WTC11 (cell line): ENCODE measurements around the gene CHST15.

Experiments used
- CREM ChIP-seq: sonication (generic); formaldehyde crosslinking; IDR thresholded peaks from 2 replicates; pipeline ENCODE4 v1.8.1; 2022; ENCODE audit warnings: mild to moderate bottlenecking, missing genetic modification reagents, moderate library complexity
- FOXJ3 ChIP-seq: sonication (generic); formaldehyde crosslinking; IDR thresholded peaks from 2 replicates; pipeline ENCODE4 v1.9.0; 2021; ENCODE audit warnings: missing genetic modification reagents, mild to moderate bottlenecking, borderline replicate concordance
- NFYB ChIP-seq: sonication (generic); formaldehyde crosslinking; conservative IDR thresholded peaks from 2 replicates; pipeline ENCODE4 v1.8.0; 2022; ENCODE audit warnings: low read depth, missing genetic modification reagents
- SP1 ChIP-seq: sonication (generic); formaldehyde crosslinking; conservative IDR thresholded peaks from 2 replicates; pipeline ENCODE4 v1.8.1; 2022; ENCODE audit warnings: missing genetic modification reagents
- ZNF317 ChIP-seq: sonication (generic); formaldehyde crosslinking; IDR thresholded peaks from 2 replicates; pipeline ENCODE4 v1.8.1; 2023; ENCODE audit warnings: low read depth, mild to moderate bottlenecking, moderate library complexity, missing genetic modification reagents, borderline replicate concordance
- TF ChIP-seq, protein P1 (sequence below): sonication (generic); formaldehyde crosslinking; IDR thresholded peaks from 2 replicates; pipeline ENCODE4 v1.8.1; 2023; ENCODE audit warnings: mild to moderate bottlenecking, missing genetic modification reagents, moderate library complexity
- TF ChIP-seq, protein P2 (sequence below): sonication (generic); formaldehyde crosslinking; IDR thresholded peaks from 2 replicates; pipeline ENCODE4 v1.8.1; 2022; ENCODE audit warnings: missing genetic modification reagents, borderline replicate concordance
- TF ChIP-seq, protein P3 (sequence below): sonication (generic); formaldehyde crosslinking; IDR thresholded peaks from 2 replicates; pipeline ENCODE4 v1.8.0; 2023; ENCODE audit warnings: mild to moderate bottlenecking, missing genetic modification reagents
- TF ChIP-seq, protein P4 (sequence below): sonication (generic); formaldehyde crosslinking; IDR thresholded peaks from 2 replicates; pipeline ENCODE4 v1.8.1; 2023; ENCODE audit warnings: mild to moderate bottlenecking, missing genetic modification reagents
- TF ChIP-seq, protein P5 (sequence below): sonication (generic); formaldehyde crosslinking; IDR thresholded peaks from 2 replicates; pipeline ENCODE4 v1.8.1; 2023; ENCODE audit warnings: mild to moderate bottlenecking, missing genetic modification reagents, moderate library complexity
- TF ChIP-seq, protein P6 (sequence below): fragments of 200-600 bp; IDR thresholded peaks from 2 replicates; pipeline ENCODE4 v1.8.0; 2022; ENCODE audit warnings: antibody characterized with exemption
- TF ChIP-seq, protein P7 (sequence below): sonication (generic); formaldehyde crosslinking; conservative IDR thresholded peaks from 2 replicates; pipeline ENCODE4 v1.8.1; 2022; ENCODE audit warnings: mild to moderate bottlenecking, missing genetic modification reagents

DNA sequence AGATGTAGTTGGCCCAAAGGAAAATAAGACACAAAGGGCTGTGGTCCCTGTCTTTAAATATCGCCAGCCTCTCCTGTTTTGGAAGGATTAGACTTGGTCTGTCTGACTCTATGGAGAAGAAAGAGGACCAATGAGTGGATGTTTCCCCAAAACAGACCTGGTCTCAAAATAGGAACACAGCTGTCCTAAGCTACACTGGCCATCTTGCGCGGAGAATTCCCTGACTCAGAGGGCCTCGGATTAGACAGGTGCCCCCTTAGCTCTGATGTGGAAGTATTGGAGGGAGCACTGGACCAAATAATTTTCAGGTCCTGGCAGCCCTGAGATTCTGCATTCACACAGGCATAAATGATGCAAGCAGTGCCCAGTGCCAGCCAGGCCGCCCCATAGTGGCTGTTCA is 56.1 kb downstream of the CHST15 start:
- TF ChIP-seq, protein P1, sequence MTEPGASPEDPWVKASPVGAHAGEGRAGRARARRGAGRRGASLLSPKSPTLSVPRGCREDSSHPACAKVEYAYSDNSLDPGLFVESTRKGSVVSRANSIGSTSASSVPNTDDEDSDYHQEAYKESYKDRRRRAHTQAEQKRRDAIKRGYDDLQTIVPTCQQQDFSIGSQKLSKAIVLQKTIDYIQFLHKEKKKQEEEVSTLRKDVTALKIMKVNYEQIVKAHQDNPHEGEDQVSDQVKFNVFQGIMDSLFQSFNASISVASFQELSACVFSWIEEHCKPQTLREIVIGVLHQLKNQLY (CRISPR knock-in tag) = no peak
- TF ChIP-seq, protein P2, sequence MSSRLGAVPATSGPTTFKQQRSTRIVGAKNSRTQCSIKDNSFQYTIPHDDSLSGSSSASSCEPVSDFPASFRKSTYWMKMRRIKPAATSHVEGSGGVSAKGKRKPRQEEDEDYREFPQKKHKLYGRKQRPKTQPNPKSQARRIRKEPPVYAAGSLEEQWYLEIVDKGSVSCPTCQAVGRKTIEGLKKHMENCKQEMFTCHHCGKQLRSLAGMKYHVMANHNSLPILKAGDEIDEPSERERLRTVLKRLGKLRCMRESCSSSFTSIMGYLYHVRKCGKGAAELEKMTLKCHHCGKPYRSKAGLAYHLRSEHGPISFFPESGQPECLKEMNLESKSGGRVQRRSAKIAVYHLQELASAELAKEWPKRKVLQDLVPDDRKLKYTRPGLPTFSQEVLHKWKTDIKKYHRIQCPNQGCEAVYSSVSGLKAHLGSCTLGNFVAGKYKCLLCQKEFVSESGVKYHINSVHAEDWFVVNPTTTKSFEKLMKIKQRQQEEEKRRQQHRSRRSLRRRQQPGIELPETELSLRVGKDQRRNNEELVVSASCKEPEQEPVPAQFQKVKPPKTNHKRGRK (CRISPR knock-in tag) = no peak
- TF ChIP-seq, protein P3, sequence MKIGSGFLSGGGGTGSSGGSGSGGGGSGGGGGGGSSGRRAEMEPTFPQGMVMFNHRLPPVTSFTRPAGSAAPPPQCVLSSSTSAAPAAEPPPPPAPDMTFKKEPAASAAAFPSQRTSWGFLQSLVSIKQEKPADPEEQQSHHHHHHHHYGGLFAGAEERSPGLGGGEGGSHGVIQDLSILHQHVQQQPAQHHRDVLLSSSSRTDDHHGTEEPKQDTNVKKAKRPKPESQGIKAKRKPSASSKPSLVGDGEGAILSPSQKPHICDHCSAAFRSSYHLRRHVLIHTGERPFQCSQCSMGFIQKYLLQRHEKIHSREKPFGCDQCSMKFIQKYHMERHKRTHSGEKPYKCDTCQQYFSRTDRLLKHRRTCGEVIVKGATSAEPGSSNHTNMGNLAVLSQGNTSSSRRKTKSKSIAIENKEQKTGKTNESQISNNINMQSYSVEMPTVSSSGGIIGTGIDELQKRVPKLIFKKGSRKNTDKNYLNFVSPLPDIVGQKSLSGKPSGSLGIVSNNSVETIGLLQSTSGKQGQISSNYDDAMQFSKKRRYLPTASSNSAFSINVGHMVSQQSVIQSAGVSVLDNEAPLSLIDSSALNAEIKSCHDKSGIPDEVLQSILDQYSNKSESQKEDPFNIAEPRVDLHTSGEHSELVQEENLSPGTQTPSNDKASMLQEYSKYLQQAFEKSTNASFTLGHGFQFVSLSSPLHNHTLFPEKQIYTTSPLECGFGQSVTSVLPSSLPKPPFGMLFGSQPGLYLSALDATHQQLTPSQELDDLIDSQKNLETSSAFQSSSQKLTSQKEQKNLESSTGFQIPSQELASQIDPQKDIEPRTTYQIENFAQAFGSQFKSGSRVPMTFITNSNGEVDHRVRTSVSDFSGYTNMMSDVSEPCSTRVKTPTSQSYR (CRISPR knock-in tag) = no peak
- TF ChIP-seq, protein P4, sequence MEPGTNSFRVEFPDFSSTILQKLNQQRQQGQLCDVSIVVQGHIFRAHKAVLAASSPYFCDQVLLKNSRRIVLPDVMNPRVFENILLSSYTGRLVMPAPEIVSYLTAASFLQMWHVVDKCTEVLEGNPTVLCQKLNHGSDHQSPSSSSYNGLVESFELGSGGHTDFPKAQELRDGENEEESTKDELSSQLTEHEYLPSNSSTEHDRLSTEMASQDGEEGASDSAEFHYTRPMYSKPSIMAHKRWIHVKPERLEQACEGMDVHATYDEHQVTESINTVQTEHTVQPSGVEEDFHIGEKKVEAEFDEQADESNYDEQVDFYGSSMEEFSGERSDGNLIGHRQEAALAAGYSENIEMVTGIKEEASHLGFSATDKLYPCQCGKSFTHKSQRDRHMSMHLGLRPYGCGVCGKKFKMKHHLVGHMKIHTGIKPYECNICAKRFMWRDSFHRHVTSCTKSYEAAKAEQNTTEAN (CRISPR knock-in tag) = no peak
- TF ChIP-seq, protein P5, sequence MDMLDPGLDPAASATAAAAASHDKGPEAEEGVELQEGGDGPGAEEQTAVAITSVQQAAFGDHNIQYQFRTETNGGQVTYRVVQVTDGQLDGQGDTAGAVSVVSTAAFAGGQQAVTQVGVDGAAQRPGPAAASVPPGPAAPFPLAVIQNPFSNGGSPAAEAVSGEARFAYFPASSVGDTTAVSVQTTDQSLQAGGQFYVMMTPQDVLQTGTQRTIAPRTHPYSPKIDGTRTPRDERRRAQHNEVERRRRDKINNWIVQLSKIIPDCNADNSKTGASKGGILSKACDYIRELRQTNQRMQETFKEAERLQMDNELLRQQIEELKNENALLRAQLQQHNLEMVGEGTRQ = no peak
- TF ChIP-seq, protein P6, sequence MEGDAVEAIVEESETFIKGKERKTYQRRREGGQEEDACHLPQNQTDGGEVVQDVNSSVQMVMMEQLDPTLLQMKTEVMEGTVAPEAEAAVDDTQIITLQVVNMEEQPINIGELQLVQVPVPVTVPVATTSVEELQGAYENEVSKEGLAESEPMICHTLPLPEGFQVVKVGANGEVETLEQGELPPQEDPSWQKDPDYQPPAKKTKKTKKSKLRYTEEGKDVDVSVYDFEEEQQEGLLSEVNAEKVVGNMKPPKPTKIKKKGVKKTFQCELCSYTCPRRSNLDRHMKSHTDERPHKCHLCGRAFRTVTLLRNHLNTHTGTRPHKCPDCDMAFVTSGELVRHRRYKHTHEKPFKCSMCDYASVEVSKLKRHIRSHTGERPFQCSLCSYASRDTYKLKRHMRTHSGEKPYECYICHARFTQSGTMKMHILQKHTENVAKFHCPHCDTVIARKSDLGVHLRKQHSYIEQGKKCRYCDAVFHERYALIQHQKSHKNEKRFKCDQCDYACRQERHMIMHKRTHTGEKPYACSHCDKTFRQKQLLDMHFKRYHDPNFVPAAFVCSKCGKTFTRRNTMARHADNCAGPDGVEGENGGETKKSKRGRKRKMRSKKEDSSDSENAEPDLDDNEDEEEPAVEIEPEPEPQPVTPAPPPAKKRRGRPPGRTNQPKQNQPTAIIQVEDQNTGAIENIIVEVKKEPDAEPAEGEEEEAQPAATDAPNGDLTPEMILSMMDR = no peak
- TF ChIP-seq CREM (CRISPR knock-in tag) (no peak), NFYB (no peak), FOXJ3 (CRISPR knock-in tag) (no peak), SP1 (no peak), ZNF317 (no peak)
- TF ChIP-seq, protein P7, sequence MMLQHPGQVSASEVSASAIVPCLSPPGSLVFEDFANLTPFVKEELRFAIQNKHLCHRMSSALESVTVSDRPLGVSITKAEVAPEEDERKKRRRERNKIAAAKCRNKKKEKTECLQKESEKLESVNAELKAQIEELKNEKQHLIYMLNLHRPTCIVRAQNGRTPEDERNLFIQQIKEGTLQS (CRISPR knock-in tag) = no peak
